GM12892 (cell line): ENCODE measurements around the gene ALK.

Experiments
- POLR2A ChIP-seq: IDR thresholded peaks from 2 replicates; pipeline ENCODE4 v1.6.1; 2011; ENCODE audit warnings: low read depth, low read length, control low read depth
- POLR2AphosphoS5 ChIP-seq: IDR thresholded peaks from 2 replicates; pipeline ENCODE4 v1.6.1; 2011; ENCODE audit warnings: low read depth, low read length, control low read depth

DNA sequence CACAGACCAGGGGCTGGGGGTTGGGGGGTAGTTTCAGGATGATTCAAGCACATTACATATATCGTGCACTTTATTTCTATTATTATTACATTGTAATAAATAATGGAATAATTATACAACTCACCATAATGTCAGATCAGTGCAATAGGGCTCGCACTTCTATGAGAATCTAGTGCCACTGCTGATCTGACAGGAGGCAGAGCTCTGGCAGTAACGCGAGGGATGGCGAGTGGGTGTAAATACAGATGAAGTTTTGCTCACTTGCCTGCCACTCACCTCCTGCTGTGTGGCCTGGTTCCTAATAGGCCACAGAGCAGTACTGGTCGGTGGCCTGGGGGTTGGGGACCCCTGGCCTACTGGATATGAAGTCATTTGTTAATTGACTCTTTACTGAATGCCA lies 615.6 kb downstream of the ALK start:
- TF ChIP-seq POLR2A (no peak), POLR2AphosphoS5 (no peak)
